AG08396 (cell line): Measurements from ENCODE around the gene SFR1.

Experiments used
- DNase-seq: peaks from one replicate; pipeline ENCODE4 v3.0.0; 2012; ENCODE audit warnings: low spot score, mixed read lengths

The SFR1 gene

GRCh38 chr10:104121485-104122224 lies at the start of gene SFR1:
TSS of gene SFR1 (plus strand) at chr10:104122171. CDS start at chr10:104122184, 13 bp downstream.
- DNase-seq, result peak; percentile 96

GRCh38 chr10:104072786-104073185 lies 49.2 kb upstream of the SFR1 start:
- no peak for DNase-seq

- no peak for DNase-seq
These were observed 47.5 kb upstream of the SFR1 start for GRCh38 chr10:104074505-104074904.

- DNase-seq, result no peak
These were observed 45.2 kb upstream of the SFR1 start for GRCh38 chr10:104076743-104077160.

GRCh38 chr10:104077247-104077646 lies 44.7 kb upstream of the SFR1 start:
- no peak for DNase-seq

- DNase-seq, result no peak
These were observed 44.3 kb upstream of the SFR1 start for GRCh38 chr10:104077663-104078151.

GRCh38 chr10:104080762-104081161 lies 41.2 kb upstream of the SFR1 start:
- no peak for DNase-seq

- no peak for DNase-seq
These were observed 40.0 kb upstream of the SFR1 start for GRCh38 chr10:104081998-104082397.

- DNase-seq, result no peak
These were observed 37.4 kb upstream of the SFR1 start for GRCh38 chr10:104084482-104085142.

GRCh38 chr10:104085801-104086400 lies 36.1 kb upstream of the SFR1 start, which contains the start of gene COL17A1:
TSS of gene COL17A1 (minus strand) at chr10:104085880. CDS start at chr10:104080673, 5,207 bp downstream.
- DNase-seq, result no peak

GRCh38 chr10:104088239-104088638 lies 33.7 kb upstream of the SFR1 start:
- no peak for DNase-seq

- DNase-seq, result no peak
These were observed 32.4 kb upstream of the SFR1 start for GRCh38 chr10:104089621-104090020.

- no peak for DNase-seq
These were observed 31.4 kb upstream of the SFR1 start for GRCh38 chr10:104090611-104091010.

GRCh38 chr10:104092749-104093148 lies 29.2 kb upstream of the SFR1 start:
- DNase-seq, result no peak

- no peak for DNase-seq
These were observed 25.3 kb upstream of the SFR1 start for GRCh38 chr10:104096692-104097091.

GRCh38 chr10:104098358-104098925 lies 23.5 kb upstream of the SFR1 start:
- no peak for DNase-seq

GRCh38 chr10:104099269-104099668 lies 22.7 kb upstream of the SFR1 start:
- DNase-seq, result no peak

GRCh38 chr10:104099941-104100340 lies 22.0 kb upstream of the SFR1 start:
- DNase-seq, result no peak

- no peak for DNase-seq
These were observed 21.2 kb upstream of the SFR1 start for GRCh38 chr10:104100795-104101194.

GRCh38 chr10:104101902-104102301 lies 20.1 kb upstream of the SFR1 start:
- DNase-seq, result no peak

GRCh38 chr10:104103956-104104355 lies 18.0 kb upstream of the SFR1 start:
- no peak for DNase-seq

- DNase-seq, result no peak
These were observed 17.6 kb upstream of the SFR1 start for GRCh38 chr10:104104418-104104817.

GRCh38 chr10:104104926-104105325 lies 17.0 kb upstream of the SFR1 start:
- DNase-seq, result no peak
